NCI-H1417 (cell line): Measurements from ENCODE around the gene KIF26A.

ENCODE experiments used
- DNase-seq, 3 experiments: peaks; one replicate each; lab custom pipeline; 2025; lab: John Stamatoyannopoulos, UW

Gene KIF26A

DNA sequence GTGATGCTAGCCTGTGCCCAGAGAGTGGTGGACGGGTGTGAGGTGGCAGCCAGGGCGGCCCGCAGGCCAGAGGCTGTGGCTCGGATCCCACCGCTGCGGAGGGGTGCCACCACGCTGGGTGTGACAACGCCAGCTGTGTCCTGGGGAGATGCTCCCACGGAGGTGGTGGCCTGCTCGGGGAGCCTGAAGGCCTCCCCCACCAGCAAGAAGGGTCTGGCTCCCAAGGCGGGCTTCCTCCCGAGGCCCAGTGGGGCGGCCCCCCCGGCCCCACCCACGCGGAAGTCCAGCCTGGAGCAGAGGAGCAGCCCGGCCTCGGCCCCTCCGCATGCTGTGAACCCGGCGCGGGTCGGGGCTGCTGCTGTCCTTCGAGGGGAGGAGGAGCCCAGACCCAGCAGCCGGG lies 38.2 kb downstream of the KIF26A start:
- no peak for DNase-seq

DNA sequence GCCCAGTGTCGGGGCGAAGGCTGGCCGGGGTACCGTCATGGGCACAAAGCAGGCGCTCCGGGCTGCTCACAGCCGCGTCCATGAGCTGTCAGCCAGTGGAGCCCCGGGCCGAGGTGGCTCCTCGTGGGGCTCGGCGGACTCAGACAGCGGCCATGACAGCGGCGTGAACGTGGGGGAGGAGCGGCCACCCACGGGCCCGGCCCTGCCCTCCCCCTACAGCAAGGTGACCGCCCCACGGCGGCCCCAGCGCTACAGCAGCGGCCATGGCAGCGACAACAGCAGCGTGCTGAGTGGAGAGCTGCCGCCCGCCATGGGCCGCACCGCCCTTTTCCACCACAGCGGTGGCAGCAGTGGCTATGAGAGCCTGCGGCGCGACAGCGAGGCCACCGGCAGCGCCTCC lies 39.0 kb downstream of the KIF26A start:
- no peak for DNase-seq

DNA sequence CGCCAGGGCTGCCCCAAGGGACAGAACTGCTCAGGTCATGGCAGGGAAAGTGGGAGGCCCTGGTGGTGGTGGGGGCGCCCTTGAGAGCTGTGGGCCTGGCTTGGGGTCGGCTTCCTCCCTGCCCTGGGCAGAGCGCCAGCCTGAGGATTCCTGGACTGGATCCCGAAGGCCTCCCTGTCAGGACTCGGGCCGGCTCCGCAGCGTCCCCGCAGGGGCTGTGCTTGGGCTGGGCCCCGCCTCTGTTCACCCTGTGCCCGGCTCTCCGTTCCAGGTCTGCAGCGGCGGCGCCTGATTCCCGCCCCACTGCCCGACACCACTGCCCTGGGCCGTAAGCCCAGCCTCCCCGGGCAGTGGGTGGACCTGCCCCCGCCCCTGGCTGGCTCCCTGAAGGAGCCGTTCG lies 39.9 kb downstream of the KIF26A start:
- DNase-seq = no peak

DNA sequence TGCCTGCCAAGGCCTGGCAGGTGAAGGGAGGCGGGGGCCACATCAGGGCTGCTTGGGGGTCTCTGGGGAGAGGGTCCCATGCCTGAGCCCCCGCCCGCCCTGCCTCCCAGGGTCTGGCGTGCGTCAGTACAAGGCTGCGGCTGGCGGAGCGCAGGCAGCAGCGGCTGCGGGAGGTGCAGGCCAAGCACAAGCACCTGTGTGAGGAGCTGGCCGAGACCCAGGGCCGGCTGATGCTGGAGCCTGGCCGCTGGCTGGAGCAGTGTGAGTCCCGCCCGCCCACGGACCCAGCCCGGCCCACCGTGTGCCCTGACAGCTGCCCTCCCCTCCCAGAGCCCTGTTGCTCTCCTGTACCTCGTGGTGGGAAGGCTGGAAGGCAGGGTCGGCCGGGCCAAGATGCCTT lies 40.7 kb downstream of the KIF26A start:
- no peak for DNase-seq

DNA sequence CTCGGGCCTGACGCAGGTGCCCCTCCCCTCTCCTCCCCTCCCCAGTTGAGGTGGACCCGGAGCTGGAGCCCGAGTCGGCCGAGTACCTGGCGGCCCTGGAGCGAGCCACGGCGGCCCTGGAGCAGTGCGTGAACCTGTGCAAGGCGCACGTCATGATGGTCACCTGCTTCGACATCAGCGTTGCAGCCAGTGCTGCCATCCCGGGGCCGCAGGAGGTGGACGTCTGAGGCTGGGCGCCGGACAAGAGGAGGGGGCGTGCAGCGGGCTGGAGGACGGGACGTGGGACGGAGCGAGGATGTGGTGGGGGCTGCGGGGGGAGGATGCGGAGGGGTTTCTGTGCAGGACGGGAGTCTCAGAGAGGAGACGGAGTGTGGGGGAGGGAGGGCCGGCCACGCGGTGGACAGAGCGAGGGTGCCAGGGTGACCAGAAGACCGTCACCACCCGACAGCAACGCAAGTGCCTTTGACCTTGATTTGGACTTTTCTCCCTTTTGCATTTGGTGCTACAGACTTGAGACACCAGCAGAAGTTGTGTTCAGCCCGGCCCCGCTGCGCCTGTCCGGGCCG lies 41.3 kb downstream of the KIF26A start:
- no peak for DNase-seq

DNA sequence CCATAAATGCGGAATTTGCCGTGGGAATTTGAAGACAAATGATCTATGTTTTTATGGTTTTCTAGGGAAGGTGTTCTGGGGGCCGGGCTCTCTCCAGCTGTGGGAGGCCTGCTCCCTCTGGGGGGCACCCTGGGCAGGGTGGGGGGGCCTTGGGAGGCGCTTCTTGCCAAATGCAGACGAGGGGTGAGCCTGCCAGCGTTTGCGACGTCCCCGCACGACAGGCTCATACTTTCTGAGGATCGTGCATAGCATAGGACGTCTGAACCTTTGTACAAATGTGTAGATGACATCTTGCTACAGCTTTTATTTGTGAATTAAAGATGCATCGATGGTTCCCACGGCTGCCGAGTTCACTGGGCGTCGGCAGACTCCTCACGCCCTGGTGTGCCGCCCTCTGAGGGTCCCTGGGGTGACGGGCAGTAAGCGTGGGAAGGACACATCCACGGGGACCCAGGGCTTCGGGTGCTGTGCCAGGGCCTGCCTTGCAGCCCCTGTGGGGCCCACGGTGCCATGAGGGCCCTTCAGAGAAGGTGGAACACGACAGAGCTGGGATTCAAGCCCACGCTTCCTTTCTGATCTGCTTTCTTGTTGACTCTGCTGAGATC lies 42.3 kb downstream of the KIF26A start:
- DNase-seq = no peak

DNA sequence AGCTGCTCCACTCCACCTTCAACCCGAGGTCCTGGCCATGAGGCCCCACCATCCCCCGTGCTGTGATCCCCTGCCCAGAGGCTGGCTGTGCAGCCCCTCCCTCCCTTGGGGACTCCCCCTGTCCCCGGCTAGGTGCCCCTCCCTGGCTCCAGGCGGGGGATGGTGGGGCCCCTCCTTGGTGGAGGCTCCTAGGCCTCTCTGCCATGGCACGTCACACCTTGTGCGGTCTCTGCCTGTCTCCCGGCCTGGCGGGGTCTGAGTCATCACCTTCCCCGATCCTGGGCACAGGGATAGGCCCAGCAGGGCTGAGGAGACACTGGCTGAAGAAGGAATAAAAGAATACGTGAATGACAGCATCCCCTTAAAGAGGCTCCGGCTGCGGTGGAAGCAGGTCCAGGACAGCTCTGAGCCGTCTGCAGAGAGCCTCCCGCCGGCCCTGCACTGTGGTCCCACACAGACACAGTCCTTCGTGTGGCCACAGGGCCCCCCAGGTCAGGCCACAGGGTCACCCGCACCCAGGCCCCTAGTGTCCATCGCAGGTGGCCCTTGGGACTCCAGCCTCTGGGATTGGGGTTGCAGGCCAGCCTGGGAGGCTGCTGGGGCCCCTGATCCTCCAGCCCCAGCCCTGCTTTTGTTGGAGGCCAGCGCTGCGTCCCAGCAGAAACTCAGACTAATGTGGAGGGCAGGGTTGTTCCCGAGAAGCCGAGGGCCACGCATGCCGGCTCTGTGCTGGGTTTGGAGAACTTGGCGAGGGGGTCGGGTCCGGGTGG lies 43.6 kb downstream of the KIF26A start:
- DNase-seq = no peak

DNA sequence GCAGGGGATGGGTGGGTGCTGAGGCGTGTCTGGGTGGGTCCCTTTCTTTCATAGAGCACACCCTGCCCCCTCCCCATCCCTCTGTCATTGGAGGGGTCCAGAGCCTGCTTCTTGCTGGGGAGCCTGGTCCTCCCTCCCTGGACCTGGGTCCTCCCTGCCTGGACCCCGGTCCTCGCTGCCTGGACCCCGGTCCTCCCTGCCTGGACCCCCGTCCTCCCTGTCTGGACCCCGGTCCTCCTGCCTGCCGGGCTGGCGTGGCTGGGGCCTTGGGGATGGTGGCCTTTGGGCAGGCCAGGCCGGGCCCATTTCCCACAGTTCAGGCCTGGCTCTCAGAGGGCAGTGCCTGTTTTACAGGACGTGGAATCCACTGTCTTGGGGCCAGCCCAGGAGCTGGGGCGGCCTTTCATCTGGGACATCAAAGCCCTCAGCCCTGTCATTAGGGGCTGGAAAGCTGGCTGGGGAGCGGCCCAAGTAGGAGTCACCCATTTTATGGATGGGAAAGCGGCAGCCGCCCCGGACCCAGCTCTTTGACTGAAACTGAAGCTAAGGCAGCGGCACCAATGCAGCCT lies 44.6 kb downstream of the KIF26A start:
- DNase-seq = no peak

DNA sequence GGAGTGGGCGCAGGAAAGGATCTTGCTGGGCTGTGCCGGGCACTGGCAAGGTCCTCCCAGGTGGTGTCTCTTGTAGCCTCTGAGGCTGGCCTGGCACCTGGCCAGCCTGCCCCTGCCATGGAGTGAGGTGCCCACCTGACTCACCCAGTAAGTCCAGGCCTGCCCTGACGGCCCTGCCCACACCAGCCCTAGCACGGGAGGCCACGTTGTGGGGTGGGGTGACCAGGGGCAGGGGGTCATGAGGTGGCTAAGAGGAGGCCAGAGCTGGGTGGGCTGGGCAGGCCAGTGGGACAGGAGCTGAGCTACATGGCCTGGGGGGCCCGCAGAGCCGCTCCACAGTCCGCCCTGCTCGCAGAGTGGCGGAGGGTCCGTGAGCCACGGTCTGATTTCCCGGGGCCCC lies 45.4 kb downstream of the KIF26A start:
- no peak for DNase-seq

DNA sequence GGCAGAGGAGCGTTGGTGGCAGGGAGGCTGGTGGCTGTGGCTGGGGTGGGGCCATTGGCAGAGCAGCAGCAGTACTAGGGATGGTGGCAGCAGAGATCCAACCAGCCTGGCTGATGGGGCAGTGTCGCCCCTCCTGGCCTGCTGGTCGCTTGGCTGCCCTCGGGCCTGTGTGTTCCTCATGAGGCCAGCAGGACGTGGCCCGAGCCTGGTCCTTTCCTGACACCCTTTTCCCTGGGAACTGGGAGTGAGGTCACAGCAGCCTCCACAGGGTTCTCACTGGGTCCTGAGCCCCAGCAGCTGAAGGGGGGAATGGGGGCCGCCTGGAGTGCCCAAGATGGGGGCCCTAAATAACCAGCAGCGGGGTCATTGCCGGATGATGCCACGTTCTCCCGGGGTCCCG lies 46.1 kb downstream of the KIF26A start:
- no peak for DNase-seq

DNA sequence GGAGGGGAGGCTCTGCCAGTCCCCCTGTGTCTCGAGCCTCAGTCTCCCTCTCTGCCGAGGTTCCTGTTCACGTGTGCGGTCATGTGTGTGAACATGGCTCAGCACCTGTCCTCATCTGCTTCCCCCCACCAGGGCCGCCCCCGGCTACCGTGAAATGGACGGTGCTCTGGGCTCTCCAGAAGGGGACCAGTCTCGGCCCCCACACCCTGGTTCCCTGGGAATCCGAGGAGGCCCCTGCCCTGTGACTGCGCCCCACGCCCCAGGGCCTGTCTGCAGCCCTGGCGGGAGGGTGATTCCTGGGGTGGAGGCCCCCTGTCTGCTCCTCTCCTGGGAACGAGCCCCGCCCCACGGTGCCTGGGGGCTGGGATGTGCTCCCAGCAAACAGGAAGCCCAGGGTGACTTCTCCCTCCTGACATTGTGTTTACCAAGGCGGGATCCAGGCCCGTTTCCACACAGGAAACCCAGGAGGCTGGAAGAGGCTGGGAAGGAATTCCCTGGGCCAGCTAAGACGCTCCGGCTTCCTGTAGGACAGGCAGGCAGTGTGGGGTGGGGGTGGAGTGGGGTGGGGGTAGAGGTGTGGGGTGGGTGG lies 46.6 kb downstream of the KIF26A start:
- DNase-seq = peak in 2 of 3 experiments; percentile 56 to 67

DNA sequence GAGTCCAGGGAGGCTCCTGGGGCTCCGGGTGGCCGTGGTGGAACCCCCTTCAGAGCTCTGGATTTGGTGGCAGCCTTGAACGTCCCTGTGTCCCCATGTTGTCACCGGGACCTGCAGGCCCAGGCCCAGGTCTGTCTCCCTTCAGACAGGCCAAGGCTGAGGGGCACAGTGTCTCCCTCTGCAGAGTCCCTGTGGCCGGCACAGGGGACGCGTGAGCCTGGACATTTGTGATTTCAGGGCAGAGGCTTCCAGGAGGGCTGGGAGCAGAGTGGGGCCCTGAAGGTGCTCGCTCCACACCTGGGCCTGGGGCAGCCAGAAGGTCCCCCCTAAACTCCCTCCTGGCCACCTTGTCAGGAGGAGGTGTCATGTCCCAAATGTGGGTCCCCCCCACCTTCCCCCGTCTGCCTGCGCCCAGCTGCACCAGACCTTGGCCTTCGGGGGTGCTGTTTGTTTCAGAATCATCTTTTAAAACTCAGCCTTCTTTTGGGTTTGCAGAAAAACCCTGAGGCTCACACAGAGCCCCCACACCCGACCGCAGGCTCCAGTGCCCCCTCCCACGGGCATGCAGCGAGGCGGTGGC lies 47.6 kb downstream of the KIF26A start:
- no peak for DNase-seq

DNA sequence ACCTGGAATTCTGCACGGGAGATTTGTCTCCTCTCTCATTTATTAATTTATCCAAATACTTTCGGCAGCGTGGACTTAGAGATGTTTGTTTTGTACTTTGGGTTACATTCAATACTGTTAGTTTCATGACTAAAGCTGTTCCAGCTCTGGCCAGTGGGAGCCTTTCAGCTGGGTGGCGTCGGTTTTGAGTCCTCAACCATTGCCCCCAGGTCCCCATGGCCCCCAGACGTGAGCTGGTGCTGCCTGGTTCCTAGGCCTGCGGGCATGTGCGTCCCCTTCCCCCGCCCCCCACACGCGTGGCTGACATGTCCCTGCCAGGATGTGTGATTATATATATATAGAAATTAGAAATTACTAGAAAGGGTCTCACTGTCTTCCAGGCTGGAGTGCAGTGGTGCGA lies 48.2 kb downstream of the KIF26A start:
- no peak for DNase-seq

DNA sequence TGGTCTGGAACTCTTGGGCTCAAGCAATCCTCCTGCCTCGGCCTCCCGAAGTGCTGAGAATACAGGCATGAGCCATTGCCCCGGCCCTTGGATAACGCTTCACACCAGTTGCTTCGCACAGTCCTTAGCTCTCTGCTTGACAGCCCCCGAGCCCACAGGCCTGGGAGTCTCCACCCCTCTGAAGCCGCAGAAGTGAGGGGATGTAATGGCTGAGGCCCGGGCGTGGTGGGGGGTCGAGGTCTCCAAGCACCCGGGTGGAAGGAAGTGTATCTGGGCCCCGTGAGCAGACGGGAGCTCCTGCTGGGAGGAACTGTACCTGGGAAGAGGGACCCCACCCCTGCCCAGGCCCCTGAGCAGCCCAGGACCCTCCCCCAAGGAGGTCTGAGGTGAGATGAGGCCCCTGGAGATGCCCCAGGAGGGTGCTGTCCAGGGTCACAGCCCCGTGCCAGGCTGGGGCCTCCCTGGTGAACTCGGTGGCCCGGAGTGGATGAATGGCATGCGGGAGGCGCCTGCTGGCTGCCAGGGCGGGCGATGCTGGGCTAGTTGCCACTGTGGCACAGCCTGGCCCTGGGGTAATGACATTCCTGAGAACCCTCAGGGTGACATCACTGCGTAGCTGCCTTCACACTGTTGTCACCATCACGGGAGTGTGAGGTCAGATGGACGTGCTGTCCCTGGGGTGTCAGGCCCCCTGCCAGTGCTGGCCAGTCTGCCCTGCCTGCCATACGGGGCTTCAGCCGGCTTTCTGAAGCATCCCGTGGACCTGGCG lies 48.9 kb downstream of the KIF26A start:
- DNase-seq = no peak

DNA sequence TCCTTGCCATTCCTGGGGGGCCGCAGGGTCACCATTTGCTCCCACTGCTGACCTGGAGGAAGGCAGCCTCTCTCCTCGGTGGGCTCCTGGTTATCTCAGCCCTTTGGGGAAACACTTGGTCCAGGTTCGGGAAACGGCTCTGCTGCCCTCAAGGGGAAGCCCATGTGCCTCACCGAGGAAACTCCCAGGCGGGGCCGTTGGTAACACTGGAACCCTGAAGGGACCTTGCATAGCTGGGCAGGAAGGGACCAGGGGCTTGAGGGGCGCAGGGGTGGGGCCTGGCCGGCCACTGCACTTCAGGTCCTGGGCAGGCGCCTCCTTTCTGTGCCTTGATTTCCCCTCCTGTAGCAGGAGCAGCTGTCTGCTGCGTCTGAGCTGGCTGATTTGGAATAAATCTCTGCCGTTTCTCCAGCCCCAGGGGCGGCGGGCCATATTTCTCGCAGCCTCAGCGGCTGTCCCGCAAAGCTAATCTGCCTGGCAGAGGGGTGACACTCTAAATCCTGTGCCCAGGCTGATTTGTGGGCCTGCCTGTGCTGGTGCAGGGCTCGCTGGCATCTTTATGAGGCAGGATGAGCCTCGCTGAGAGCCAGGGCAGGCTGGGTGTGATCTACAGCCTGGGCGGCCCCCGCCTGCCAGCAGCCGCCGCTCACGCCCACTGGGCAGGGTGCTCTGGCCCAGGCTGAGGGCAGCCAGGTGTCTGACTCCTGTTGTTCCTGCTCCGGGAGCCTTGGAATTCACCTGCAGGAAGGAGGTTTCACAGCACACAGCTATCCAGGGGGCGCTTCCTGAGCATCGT lies 49.7 kb downstream of the KIF26A start:
- DNase-seq = peak; percentile 17 to 60 (median 43)

DNA sequence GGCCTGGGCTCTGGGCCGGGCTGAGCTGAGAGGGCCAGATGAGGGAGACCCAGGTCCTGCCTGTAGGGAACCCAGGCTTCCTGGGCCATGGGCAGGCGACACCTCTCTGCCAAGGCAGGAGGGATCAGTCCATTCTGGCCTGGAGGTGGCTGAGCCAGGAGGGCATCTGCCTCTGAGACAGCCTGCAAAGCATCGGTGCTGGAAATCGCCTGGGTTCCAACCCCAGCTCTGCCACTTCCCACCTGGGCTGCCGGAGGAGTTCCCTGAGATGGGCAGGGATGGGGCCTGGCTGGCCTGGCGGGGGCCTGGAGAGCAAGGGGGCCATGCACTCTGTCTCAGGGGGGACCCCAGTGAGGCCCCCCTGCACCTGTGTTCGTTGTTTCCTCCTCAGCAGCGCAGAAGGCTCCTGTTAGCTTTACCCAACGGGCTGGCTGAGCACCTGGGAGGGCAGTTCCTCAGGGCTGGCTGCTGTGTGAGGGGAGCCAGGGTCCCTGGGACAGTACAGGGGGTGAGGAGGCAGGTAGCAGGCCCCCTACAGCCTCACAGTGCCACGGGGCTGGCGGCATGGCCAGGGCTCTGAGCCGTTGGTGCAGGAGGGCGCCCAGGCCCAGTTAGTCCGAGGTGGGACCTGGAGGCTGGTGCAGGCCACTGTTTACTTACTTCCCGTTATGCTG lies 50.5 kb downstream of the KIF26A start:
- DNase-seq = no peak

DNA sequence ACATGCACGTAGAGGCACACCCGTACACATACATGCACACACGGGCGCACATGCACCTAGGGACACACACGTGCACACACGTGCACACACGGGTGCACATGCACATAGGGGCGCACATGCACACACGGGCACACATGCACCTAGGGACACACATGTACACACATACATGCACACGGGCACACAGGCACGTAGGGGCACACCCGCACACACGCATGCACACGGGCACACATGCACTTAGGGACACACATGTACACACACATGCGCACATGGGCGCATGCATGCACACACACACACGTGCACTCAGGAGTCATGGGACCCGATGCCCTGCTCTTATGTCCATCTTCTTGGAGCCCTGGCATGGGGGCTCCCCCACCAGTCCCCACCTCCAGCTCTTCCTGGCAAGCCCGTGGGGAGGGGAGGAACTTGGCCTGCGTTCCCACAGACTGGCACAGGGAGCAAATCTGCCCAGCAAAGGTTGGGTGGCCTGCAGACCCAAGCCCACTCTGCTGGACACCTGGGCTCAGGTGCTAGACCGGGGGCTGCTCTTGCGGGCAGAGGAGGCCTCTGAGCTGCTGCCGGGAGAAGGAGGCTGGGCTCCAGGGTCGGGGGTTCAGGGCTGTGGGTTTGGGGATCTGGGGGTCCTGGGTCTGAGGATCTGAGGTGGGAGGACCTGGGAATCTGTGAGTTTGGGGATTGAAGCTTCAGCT lies 51.4 kb downstream of the KIF26A start:
- DNase-seq = no peak

DNA sequence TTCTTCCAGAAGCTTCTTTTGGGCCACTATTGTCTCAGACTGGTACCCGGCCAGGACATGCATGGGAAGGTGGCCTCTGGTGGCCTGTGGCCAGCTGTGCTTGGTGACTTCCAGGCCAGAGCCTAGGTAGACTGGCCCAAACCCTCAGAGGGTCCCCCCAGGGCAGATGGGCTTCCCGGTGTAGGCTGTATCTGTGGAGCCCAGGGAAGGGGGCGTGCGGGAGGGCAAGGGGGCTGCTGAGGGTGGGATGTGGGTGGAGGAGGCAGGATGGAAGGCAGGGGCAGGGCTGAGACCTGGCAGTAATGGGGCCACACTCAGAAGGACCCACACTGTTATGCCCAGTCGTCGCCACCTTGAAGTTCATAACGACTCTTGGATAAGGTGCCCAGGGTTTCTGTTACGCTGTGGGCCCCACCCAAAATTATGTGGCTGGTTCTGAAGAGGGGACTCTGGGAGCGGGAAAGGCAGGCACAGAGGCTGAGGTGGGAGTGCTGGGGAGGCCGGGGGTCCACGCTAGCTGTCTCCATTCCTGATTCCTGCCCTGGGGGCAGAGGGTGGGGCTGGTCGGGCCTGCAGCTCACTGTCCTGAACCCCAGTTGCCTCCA lies 52.1 kb downstream of the KIF26A start:
- DNase-seq = no peak

DNA sequence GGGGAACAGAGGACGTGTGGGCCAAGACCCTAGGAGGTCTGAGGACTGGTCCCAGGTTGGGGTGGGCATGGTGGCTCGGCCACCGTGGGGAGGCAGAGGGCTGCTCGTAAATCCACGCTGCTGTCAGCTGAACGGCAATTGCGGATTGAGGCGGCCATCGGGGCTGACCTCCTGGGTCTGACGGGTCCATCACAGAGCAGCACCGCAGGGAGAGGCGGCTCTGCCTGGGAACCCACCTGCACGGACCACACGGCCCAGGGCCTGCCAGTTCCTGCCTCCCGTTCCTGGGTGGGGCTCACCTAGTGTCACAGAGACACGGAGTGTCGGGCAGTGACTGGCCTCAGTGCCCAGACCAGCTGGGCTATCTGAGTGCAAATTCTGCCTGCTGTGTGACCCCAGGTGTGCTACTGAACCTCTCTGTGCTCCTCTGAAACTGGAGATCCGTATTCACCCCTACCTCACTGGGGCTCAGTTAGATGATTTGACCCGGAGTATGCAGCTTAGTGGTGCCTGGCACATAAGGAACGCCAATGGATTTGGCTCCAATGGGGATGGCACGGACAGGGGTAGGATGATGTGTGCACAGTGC lies 53.1 kb downstream of the KIF26A start:
- DNase-seq = no peak
